Osteoblast (primary cell): ENCODE data around the gene PRR29. TPM values are rescaled to one million over a fixed set of nuclear protein-coding genes. Genes with fewer than 3 reads are reported as not detected.

ENCODE experiments used
- DNase-seq: peaks from one replicate; pipeline ENCODE4 v3.0.0; 2011; ENCODE audit warnings: low spot score, mixed read lengths; ENCODE audit not compliant: insufficient read length; ENCODE audit errors: missing footprints
- H2AFZ ChIP-seq: 2 replicates; pipeline ENCODE4 v1.6.0; 2011; ENCODE audit warnings: mild to moderate bottlenecking, low read length
- H3K27ac ChIP-seq: 2 replicates; pipeline ENCODE4 v1.5.1; 2011; ENCODE audit warnings: mild to moderate bottlenecking, low read depth, low read length, moderate library complexity
- H3K27me3 ChIP-seq: 2 replicates; pipeline ENCODE4 v1.6.0; 2012; ENCODE audit warnings: mild to moderate bottlenecking, control low read depth, inconsistent platforms, low read length, moderate library complexity; ENCODE audit not compliant: insufficient read depth
- H3K36me3 ChIP-seq: 2 replicates; pipeline ENCODE4 v1.5.1; 2011; ENCODE audit warnings: mild to moderate bottlenecking, low read length, control low read depth, moderate library complexity; ENCODE audit not compliant: insufficient read depth
- H3K4me1 ChIP-seq: 2 replicates; pipeline ENCODE4 v1.5.1; 2011; ENCODE audit warnings: mild to moderate bottlenecking, low read length, control low read depth, moderate library complexity; ENCODE audit not compliant: insufficient read depth
- H3K4me2 ChIP-seq: 2 replicates; pipeline ENCODE4 v1.6.0; 2011; ENCODE audit warnings: mild to moderate bottlenecking, low read length; ENCODE audit not compliant: insufficient read depth
- H3K4me3 ChIP-seq: fragments of 200-600 bp; sonication (generic); 3 replicates; pipeline ENCODE4 v1.5.1; 2012; ENCODE audit warnings: mild to moderate bottlenecking, low read length, inconsistent platforms; ENCODE audit not compliant: insufficient read depth
- H3K79me2 ChIP-seq: 2 replicates; pipeline ENCODE4 v1.6.0; 2012; ENCODE audit warnings: mild to moderate bottlenecking, low read length, control low read depth, inconsistent platforms; ENCODE audit not compliant: insufficient read depth
- H3K9me3 ChIP-seq: 2 replicates; pipeline ENCODE4 v1.5.1; 2011; ENCODE audit warnings: low read depth, low read length, control low read depth
- H4K20me1 ChIP-seq: 2 replicates; pipeline ENCODE4 v1.6.0; 2012; ENCODE audit warnings: mild to moderate bottlenecking, low read length, control low read depth; ENCODE audit not compliant: insufficient read depth
- CTCF ChIP-seq: IDR thresholded peaks from 2 replicates; pipeline ENCODE4 v1.5.1; 2011; ENCODE audit warnings: mild to moderate bottlenecking, low read depth, low read length, moderate library complexity; ENCODE audit errors: extremely low read depth
- total RNA-seq: library from RNA; depleted of rRNA; stranded (reverse); fragments of >200 nt; gene quantifications from 2 replicates; pipeline ENCODE4 v1.2.3, GENCODE V29; 2012

The PRR29 gene
- total RNA-seq, 1 donor = 0.36 TPM

DNA sequence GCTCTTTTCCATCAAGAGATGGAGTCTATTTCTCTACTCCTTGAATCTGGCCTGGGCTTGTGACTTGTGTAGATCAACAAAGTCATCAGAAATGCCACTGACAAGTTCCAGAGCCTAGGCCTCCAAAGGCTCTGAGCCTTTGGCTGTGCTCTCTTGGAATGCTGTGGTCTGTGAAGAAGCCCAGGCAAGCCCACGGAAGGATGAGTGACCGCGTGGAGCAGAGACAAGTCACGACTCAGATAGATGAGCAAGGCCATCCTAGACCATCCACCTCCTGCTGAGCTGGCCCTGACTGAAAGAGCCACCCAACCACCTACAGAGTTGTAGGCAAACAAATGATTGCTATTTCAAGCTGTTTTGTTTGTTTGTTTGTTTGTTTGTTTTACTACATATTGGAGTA is 33.9 kb downstream of the PRR29 start:
- no peak for TF ChIP-seq CTCF
- Histone ChIP-seq H2AFZ (no peak overlapping the region), H3K79me2 (no peaks in the 10 kb centered on the region), H3K4me3 (no peak overlapping the region), H4K20me1 (no peaks in the 10 kb centered on the region), H3K9me3 (no peaks in the 10 kb centered on the region), H3K36me3 (no peaks in the 10 kb centered on the region), H3K27me3 (no peaks in the 10 kb centered on the region), H3K4me2 (no peak overlapping the region), H3K27ac (no peak overlapping the region), H3K4me1 (no peaks in the 10 kb centered on the region)
- no peak for DNase-seq

- no peaks in the 10 kb centered on the region for H3K9me3 ChIP-seq
- no peak overlapping the region for H3K27ac ChIP-seq
- no peak overlapping the region for H2AFZ ChIP-seq
- no peak overlapping the region for H3K4me3 ChIP-seq
- peak; percentile 23 for TF ChIP-seq CTCF
- H3K36me3 ChIP-seq = peaks cover 7% of the 10 kb centered on the region
- no peaks in the 10 kb centered on the region for H3K27me3 ChIP-seq
- no peak overlapping the region for H3K4me2 ChIP-seq
- no peak for DNase-seq
- no peaks in the 10 kb centered on the region for H3K79me2 ChIP-seq
- no peaks in the 10 kb centered on the region for H3K4me1 ChIP-seq
- H4K20me1 ChIP-seq = no peaks in the 10 kb centered on the region
These were observed 38.2 kb downstream of the PRR29 start for GRCh38 chr17:64036198-64036922.

- no peak for DNase-seq
- TF ChIP-seq CTCF = no peak
- no peak overlapping the region for H3K27ac ChIP-seq
- no peak overlapping the region for H2AFZ ChIP-seq
- H3K4me2 ChIP-seq = no peak overlapping the region
- no peaks in the 10 kb centered on the region for H3K27me3 ChIP-seq
- no peaks in the 10 kb centered on the region for H4K20me1 ChIP-seq
- no peaks in the 10 kb centered on the region for H3K9me3 ChIP-seq
- H3K4me1 ChIP-seq = no peaks in the 10 kb centered on the region
- H3K4me3 ChIP-seq = no peak overlapping the region
- no peaks in the 10 kb centered on the region for H3K79me2 ChIP-seq
- H3K36me3 ChIP-seq = peaks cover 7% of the 10 kb centered on the region
These were observed 39.0 kb downstream of the PRR29 start for GRCh38 chr17:64037180-64037579.

GRCh38 chr17:64037802-64038201 is 39.7 kb downstream of the PRR29 start:
- no peak overlapping the region for H3K4me3 ChIP-seq

More at GRCh38 chr17:64037802-64038201, 39.7 kb downstream of the PRR29 start:
- H3K4me2 ChIP-seq = no peak overlapping the region
- H3K9me3 ChIP-seq = no peaks in the 10 kb centered on the region
- no peaks in the 10 kb centered on the region for H3K4me1 ChIP-seq
- H4K20me1 ChIP-seq = no peaks in the 10 kb centered on the region
- H3K79me2 ChIP-seq = no peaks in the 10 kb centered on the region
- peaks cover 7% of the 10 kb centered on the region for H3K36me3 ChIP-seq
- no peak overlapping the region for H2AFZ ChIP-seq
- no peak overlapping the region for H3K27ac ChIP-seq
- TF ChIP-seq CTCF = no peak
- DNase-seq = no peak
- H3K27me3 ChIP-seq = no peaks in the 10 kb centered on the region
